ENCODE results near the gene MCRIP1. TPM values are rescaled to one million over a fixed set of nuclear protein-coding genes. Genes with fewer than 3 reads are reported as not detected.

MCRIP1 gene
- total RNA-seq, 3 donors from 2014 or later: 21.2 to 80.2 (median 38.7) TPM

- no peak within 1 kb of the TSS for H3K4me3 ChIP-seq
- no peaks in the 10 kb centered on the region for H3K9me3 ChIP-seq
- no peak for ATAC-seq
- TF ChIP-seq, protein P1, sequence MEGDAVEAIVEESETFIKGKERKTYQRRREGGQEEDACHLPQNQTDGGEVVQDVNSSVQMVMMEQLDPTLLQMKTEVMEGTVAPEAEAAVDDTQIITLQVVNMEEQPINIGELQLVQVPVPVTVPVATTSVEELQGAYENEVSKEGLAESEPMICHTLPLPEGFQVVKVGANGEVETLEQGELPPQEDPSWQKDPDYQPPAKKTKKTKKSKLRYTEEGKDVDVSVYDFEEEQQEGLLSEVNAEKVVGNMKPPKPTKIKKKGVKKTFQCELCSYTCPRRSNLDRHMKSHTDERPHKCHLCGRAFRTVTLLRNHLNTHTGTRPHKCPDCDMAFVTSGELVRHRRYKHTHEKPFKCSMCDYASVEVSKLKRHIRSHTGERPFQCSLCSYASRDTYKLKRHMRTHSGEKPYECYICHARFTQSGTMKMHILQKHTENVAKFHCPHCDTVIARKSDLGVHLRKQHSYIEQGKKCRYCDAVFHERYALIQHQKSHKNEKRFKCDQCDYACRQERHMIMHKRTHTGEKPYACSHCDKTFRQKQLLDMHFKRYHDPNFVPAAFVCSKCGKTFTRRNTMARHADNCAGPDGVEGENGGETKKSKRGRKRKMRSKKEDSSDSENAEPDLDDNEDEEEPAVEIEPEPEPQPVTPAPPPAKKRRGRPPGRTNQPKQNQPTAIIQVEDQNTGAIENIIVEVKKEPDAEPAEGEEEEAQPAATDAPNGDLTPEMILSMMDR (IDR thresholded peaks at IDR 0.05): no peak
- intact Hi-C loops (cut with DNase I, micrococcal nuclease): no loop called here
- no peaks in the 10 kb centered on the region for H3K36me3 ChIP-seq (ENCODE audit: low read depth)
- no peak for DNase-seq
- peaks cover 3% of the 10 kb centered on the region for H3K4me1 ChIP-seq (ENCODE audit: low read depth)
Measured at GRCh38 chr17:81803728-81804558, 29.1 kb downstream of the MCRIP1 start, which contains the start of gene GCGR. GCGR (plus strand) TSS chr17:81804150; CDS start chr17:81809019, 4,869 bp downstream.

- ATAC-seq: no peak
- Histone ChIP-seq H3K36me3 (ENCODE audit: low read depth) (no peaks in the 10 kb centered on the region), H3K4me1 (ENCODE audit: low read depth) (peaks cover 3% of the 10 kb centered on the region), H3K4me3 (no peak overlapping the region), H3K9me3 (no peaks in the 10 kb centered on the region)
- TF ChIP-seq, protein P1 (IDR thresholded peaks at IDR 0.05): no peak
- intact Hi-C loops (cut with DNase I, micrococcal nuclease): no loop called here
- DNase-seq: no peak
Measured at GRCh38 chr17:81802856-81803643, 30.0 kb downstream of the MCRIP1 start.

- intact Hi-C loops (cut with DNase I, micrococcal nuclease): no loop called here
- H3K4me3 ChIP-seq: no peak overlapping the region
- TF ChIP-seq, protein P1 (IDR thresholded peaks at IDR 0.05): no peak
- no peaks in the 10 kb centered on the region for H3K9me3 ChIP-seq
- H3K4me1 ChIP-seq (ENCODE audit: low read depth): peaks cover 3% of the 10 kb centered on the region
- ATAC-seq (no peak), DNase-seq (no peak)
- H3K36me3 ChIP-seq (ENCODE audit: low read depth): no peaks in the 10 kb centered on the region
Measured at GRCh38 chr17:81802048-81802758, 30.9 kb downstream of the MCRIP1 start.

- TF ChIP-seq, protein P1 (IDR thresholded peaks at IDR 0.05): no peak
- Histone ChIP-seq H3K4me1 (ENCODE audit: low read depth) (peaks cover 3% of the 10 kb centered on the region), H3K4me3 (no peak overlapping the region), H3K36me3 (ENCODE audit: low read depth) (no peaks in the 10 kb centered on the region), H3K9me3 (no peaks in the 10 kb centered on the region)
- intact Hi-C loops (cut with DNase I, micrococcal nuclease): no loop called here
- no peak for DNase-seq
- no peak for ATAC-seq
Measured at GRCh38 chr17:81801327-81801726, 31.8 kb downstream of the MCRIP1 start.

DNA sequence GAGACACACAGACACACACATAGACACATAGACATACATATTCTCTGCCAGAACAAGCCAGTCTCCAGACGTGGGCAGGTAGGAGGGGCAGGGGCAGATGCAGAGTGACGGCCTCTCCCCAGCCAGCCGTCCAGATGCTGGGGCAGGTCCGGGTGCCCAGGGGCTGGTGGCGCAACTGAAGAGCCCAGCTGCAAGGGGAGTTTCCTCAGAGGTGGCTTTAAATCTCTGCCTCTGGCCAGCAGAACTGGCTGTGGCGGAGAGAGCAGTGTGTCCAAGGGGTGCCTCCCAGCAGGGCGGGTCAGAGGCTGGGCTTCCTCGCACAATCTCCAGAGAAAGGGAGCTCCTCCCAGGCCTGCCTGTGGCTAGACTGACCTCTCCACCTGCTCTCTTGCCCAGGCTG lies 38.6 kb downstream of the MCRIP1 start:
- TF ChIP-seq, protein P1 (IDR thresholded peaks at IDR 0.05): no peak
- Histone ChIP-seq H3K9me3 (no peaks in the 10 kb centered on the region), H3K4me1 (ENCODE audit: low read depth) (no peaks in the 10 kb centered on the region), H3K4me3 (no peak overlapping the region), H3K36me3 (ENCODE audit: low read depth) (no peaks in the 10 kb centered on the region)
- intact Hi-C loops (cut with DNase I, micrococcal nuclease): no loop called here
- peak; percentile 54 to 69 (median 60) for DNase-seq
- ATAC-seq: peak; percentile 99

All from mucosa of descending colon (tissue), 3 donors.